Measurements from ENCODE around the gene RO60.
A peak's percentile ranks its signal among the peaks of the same experiment; 100 is the strongest.

RO60 gene

GRCh38 chr1:193087893-193088292 lies 28.5 kb downstream of the RO60 start:
- no peak for DNase-seq (ENCODE audit: extremely low read depth, insufficient read length)
- TF ChIP-seq, protein P1, sequence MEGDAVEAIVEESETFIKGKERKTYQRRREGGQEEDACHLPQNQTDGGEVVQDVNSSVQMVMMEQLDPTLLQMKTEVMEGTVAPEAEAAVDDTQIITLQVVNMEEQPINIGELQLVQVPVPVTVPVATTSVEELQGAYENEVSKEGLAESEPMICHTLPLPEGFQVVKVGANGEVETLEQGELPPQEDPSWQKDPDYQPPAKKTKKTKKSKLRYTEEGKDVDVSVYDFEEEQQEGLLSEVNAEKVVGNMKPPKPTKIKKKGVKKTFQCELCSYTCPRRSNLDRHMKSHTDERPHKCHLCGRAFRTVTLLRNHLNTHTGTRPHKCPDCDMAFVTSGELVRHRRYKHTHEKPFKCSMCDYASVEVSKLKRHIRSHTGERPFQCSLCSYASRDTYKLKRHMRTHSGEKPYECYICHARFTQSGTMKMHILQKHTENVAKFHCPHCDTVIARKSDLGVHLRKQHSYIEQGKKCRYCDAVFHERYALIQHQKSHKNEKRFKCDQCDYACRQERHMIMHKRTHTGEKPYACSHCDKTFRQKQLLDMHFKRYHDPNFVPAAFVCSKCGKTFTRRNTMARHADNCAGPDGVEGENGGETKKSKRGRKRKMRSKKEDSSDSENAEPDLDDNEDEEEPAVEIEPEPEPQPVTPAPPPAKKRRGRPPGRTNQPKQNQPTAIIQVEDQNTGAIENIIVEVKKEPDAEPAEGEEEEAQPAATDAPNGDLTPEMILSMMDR (IDR thresholded peaks at IDR 0.05; ENCODE audit: insufficient read depth, low read length, poor library complexity, severe bottlenecking), result no peak
- Histone ChIP-seq H3K4me3 (replicated peaks; ENCODE audit: low read depth, low read length) (no peak overlapping the region), H3K27me3 (replicated peaks; ENCODE audit: control insufficient read depth, insufficient read depth, low read length) (no peaks in the 10 kb centered on the region), H3K36me3 (ENCODE audit: control insufficient read depth, insufficient read depth, low read length) (no peaks in the 10 kb centered on the region; the same call in 1 of the 2 replicates)

DNA sequence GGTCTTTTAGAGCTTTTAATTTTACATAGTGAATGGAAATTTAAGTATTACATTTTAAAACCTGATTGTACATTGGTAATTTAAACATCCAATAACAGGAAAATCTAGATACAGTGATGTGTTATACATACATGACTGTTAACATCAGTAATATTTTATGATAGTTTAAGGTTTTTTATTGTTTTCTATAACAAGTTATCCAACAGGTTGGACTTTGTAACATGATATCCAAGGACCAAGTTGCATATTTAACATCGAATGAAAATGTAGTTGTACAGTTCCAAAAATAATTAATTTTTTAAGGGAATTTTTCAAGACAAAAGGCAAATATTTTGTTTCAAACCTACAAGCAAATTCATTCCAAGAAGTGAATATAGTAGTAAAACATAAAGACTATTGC lies 31.5 kb downstream of the RO60 start:
- no peak overlapping the region for H3K4me3 ChIP-seq (replicated peaks; ENCODE audit: low read depth, low read length)
- TF ChIP-seq, protein P1 (IDR thresholded peaks at IDR 0.05; ENCODE audit: insufficient read depth, low read length, poor library complexity, severe bottlenecking), result no peak
- H3K36me3 ChIP-seq (ENCODE audit: control insufficient read depth, insufficient read depth, low read length), result peaks cover 2% of the 10 kb centered on the region
- DNase-seq (ENCODE audit: extremely low read depth, insufficient read length), result no peak
- no peaks in the 10 kb centered on the region for H3K27me3 ChIP-seq (replicated peaks; ENCODE audit: control insufficient read depth, insufficient read depth, low read length)

GRCh38 chr1:193094112-193094511 lies 34.7 kb downstream of the RO60 start:
- DNase-seq (ENCODE audit: extremely low read depth, insufficient read length), result no peak
- H3K27me3 ChIP-seq (replicated peaks; ENCODE audit: control insufficient read depth, insufficient read depth, low read length), result no peaks in the 10 kb centered on the region
- peaks cover 2% of the 10 kb centered on the region for H3K36me3 ChIP-seq (ENCODE audit: control insufficient read depth, insufficient read depth, low read length)
- H3K4me3 ChIP-seq (replicated peaks; ENCODE audit: low read depth, low read length), result no peak overlapping the region
- TF ChIP-seq, protein P1 (IDR thresholded peaks at IDR 0.05; ENCODE audit: insufficient read depth, low read length, poor library complexity, severe bottlenecking), result no peak

DNA sequence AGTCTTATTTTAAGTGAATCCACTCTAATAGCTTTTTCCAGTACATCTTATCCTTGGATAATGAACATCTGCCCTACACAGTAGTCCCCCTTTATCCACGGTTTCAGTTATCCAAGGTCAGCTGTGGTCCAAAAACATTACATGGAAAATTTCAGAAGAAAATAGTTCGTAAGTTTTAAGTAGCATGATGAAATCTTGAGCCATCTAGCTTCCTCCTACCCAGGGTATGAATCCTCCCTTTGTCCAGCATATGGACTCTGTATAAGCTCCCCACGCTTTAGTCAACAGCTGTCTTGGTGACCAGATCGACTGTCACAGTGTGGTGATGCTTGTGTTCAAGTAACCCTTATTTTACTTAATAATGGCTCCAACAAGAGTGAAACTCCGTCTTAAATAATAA lies 43.2 kb downstream of the RO60 start:
- no peak for DNase-seq (ENCODE audit: extremely low read depth, insufficient read length)

DNA sequence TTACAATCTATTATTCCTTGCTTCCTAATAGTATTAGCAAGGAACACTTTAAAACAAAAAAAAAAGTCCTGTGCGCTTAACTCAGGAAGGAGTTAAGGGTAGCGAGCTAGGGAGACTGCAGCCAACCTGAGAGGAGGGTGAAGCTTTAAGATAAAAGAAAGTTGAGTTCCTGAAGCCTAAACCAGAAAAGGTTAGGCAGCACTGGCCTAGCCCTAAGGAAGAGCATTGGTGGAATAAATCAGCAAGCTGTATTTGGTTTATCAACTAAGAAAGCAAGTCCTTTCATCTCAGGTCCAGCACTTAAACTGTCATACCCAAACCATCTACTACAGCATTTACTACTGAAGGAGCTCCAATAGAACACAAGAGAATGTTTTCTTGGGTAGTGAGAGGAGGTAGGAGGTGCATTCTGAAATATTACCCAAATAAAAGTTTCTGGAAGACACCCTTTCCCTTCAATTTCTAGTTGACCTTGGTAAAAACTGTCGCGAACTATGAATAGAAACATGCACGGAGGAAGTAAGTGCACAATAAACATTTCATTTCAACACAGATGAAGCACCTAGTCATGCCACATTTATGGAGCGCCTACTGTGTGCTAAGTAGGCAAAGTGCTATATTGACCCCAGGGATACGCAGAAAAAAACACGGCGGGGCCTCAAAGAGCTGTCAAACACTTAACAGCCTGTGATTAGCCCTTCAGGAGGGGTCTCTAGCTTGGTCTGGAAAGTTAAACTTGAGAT lies 44.5 kb downstream of the RO60 start:
- TF ChIP-seq, protein P1 (IDR thresholded peaks at IDR 0.05; ENCODE audit: insufficient read depth, low read length, poor library complexity, severe bottlenecking), result no peak
- Histone ChIP-seq H3K4me3 (replicated peaks; ENCODE audit: low read depth, low read length) (peak overlapping the region; percentile 83), H3K27me3 (replicated peaks; ENCODE audit: control insufficient read depth, insufficient read depth, low read length) (no peaks in the 10 kb centered on the region), H3K36me3 (ENCODE audit: control insufficient read depth, insufficient read depth, low read length) (no peaks in the 10 kb centered on the region)
- DNase-seq (ENCODE audit: extremely low read depth, insufficient read length), result no peak

More for the DNA sequence above, 43.2 kb downstream of the RO60 start:
- Histone ChIP-seq H3K27me3 (replicated peaks; ENCODE audit: control insufficient read depth, insufficient read depth, low read length) (no peaks in the 10 kb centered on the region), H3K4me3 (replicated peaks; ENCODE audit: low read depth, low read length) (no peak overlapping the region), H3K36me3 (ENCODE audit: control insufficient read depth, insufficient read depth, low read length) (no peaks in the 10 kb centered on the region)
- TF ChIP-seq, protein P1 (IDR thresholded peaks at IDR 0.05; ENCODE audit: insufficient read depth, low read length, poor library complexity, severe bottlenecking), result no peak
